Panc1 (cell line): ENCODE results near the gene CUL5. TPM values are rescaled to one million over a fixed set of nuclear protein-coding genes. Genes with fewer than 3 reads are reported as not detected.
A peak's percentile ranks its signal among the peaks of the same experiment; 100 is the strongest.

Source experiments
- ATAC-seq: fragments of 200-7000 bp; cut with Tn5 transposase; 2 replicates; pipeline ENCODE4 v1.9.1; 2020; ENCODE audit warnings: mild to moderate bottlenecking, moderate library complexity
- BruUV-seq: library from RNA; stranded (reverse); fragments of 400-500 nt; replicated peaks from 2 replicates; lab custom pipeline; 2021; lab: Mats Ljungman, UMichigan
- CTCF ChIA-PET: fragments of 300-600 bp; sonication (Branson Sonifier 250); formaldehyde crosslinking; loops from one replicate; lab custom pipeline; 2022; ENCODE audit warnings: antibody characterized with exemption; lab: Charles Lee
- POLR2A ChIA-PET: fragments of 300-600 bp; sonication (Branson Sonifier 250); formaldehyde crosslinking; loops from one replicate; lab custom pipeline; 2022; ENCODE audit warnings: antibody characterized with exemption; lab: Charles Lee
- DNase-seq: peaks from one replicate; pipeline ENCODE4 v3.0.0-alpha.2; 2010; ENCODE audit warnings: low read depth, low spot score
- H3K27ac ChIP-seq: 2 replicates; pipeline ENCODE4 v1.5.1; 2011; ENCODE audit warnings: mild to moderate bottlenecking, low read length, inconsistent platforms
- H3K27me3 ChIP-seq: fragments of 200-500 bp; sonication (Bioruptor generic); 2 replicates; pipeline ENCODE4 v1.6.0; 2014; ENCODE audit warnings: low read length, inconsistent platforms; ENCODE audit not compliant: control insufficient read depth, insufficient read depth
- H3K36me3 ChIP-seq: fragments of 200-500 bp; sonication (Bioruptor generic); 2 replicates; pipeline ENCODE4 v1.5.1; 2014; ENCODE audit warnings: inconsistent platforms, mild to moderate bottlenecking, low read length, moderate library complexity; ENCODE audit not compliant: control insufficient read depth, insufficient read depth
- H3K4me1 ChIP-seq: 2 replicates; pipeline ENCODE4 v1.5.1; 2011; ENCODE audit warnings: inconsistent platforms, mild to moderate bottlenecking, low read length, moderate library complexity; ENCODE audit not compliant: control insufficient read depth, insufficient read depth
- H3K4me3 ChIP-seq, 2 experiments: 2 replicates each; pipeline ENCODE4 v1.5.1; 2011 to 2012; ENCODE audit warnings: low read depth in 2 of 2, low read length in 2 of 2, mild to moderate bottlenecking in 2 of 2, inconsistent platforms in 1 of 2, moderate library complexity in 1 of 2
- H3K9me3 ChIP-seq: fragments of 200-500 bp; sonication (Bioruptor generic); 2 replicates; pipeline ENCODE4 v1.5.1; 2014; ENCODE audit warnings: low read depth, mild to moderate bottlenecking, inconsistent platforms, low read length, moderate library complexity; ENCODE audit not compliant: control insufficient read depth, insufficient read depth
- CTCF ChIP-seq: fragments of 450-650 bp; IDR thresholded peaks from 2 replicates; pipeline ENCODE4 v1.5.1; 2017; ENCODE audit warnings: mild to moderate bottlenecking
- POLR2AphosphoS5 ChIP-seq: IDR thresholded peaks from 2 replicates; pipeline ENCODE4 v1.6.1; 2012; ENCODE audit warnings: mild to moderate bottlenecking, low read depth, low read length, moderate library complexity
- REST ChIP-seq, 2 experiments: IDR thresholded peaks; 2 replicates each; pipeline ENCODE4 v1.6.1; 2011 to 2012; ENCODE audit warnings: low read depth in 2 of 2, control low read depth in 1 of 2, low read length in 1 of 2, mild to moderate bottlenecking in 1 of 2, moderate library complexity in 1 of 2; ENCODE audit not compliant: insufficient read depth in 1 of 2
- SIN3A ChIP-seq: IDR thresholded peaks from 2 replicates; pipeline ENCODE4 v1.6.1; 2012; ENCODE audit warnings: low read depth, mild to moderate bottlenecking, low read length, moderate library complexity, borderline replicate concordance; ENCODE audit not compliant: insufficient read depth
- TCF7L2 ChIP-seq: IDR thresholded peaks from 2 replicates; pipeline ENCODE4 v1.6.1; 2011; ENCODE audit warnings: mild to moderate bottlenecking, low read depth, low read length, inconsistent platforms
- in situ Hi-C: cut with HindIII; loops from 2 replicates; pipeline ENCODE4 v1.10.0; 2016; ENCODE audit warnings: low sequenced_read_pairs, low pct_unique_long_range_greater_than_20kb
- intact Hi-C: fragments of 100-400 bp; cut with micrococcal nuclease; formaldehyde crosslinking; loops from one replicate; pipeline ENCODE4 v1.10.0; 2022; ENCODE audit not compliant: unreplicated experiment
- total RNA-seq: library from RNA; stranded (reverse); gene quantifications from one replicate; pipeline ENCODE4 v1.2.1, GENCODE V29; 2021; ENCODE audit not compliant: unreplicated experiment

The CUL5 gene
- total RNA-seq, 1 experiment from 2014 or later, result 56.5 TPM

- ChIA-PET POLR2A (interaction anchor here (0.6 kb wide), 1 partner anchor 132 kb away, joined by 6 read pairs; no protein-coding TSS in a partner anchor), CTCF (interaction anchor here (0.6 kb wide), 1 partner anchor 52 kb away, joined by 3 read pairs; no protein-coding TSS in a partner anchor)
- intact Hi-C loops, result no loop called here
Measured at GRCh38 chr11:107969219-107969618, 39.5 kb upstream of the CUL5 start.

DNA sequence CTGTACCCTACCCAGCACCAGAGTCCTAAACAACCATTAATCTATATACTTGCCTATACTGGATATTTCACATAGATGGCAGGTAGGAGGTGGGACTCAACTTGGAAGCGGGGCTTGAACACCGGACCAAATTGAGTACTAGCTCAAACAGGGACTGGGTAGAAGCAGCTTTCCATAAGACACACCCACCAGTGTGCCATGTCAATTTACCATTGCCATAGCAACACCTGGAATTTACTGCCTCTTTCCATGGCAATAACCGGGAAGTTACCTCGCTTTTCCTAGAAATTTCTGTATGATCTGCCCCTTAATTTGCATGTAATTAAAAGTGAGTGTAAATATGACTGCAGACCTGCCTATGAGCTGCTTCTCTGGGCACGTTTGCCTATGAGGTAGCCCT lies 38.6 kb upstream of the CUL5 start:
- no peaks in the 10 kb centered on the region for H3K4me1 ChIP-seq
- ChIA-PET POLR2A (no interaction called here), CTCF (interaction anchor here (0.5 to 0.6 kb wide), 2 partner anchors 11 to 53 kb away, joined by 3 read pairs; no protein-coding TSS in a partner anchor)
- no peaks in the 10 kb centered on the region for H3K9me3 ChIP-seq
- no peak overlapping the region for H3K27ac ChIP-seq
- H3K36me3 ChIP-seq, result no peaks in the 10 kb centered on the region
- intact Hi-C loops (no loop called here), in situ Hi-C loops (no loop called here)
- no peaks in the 10 kb centered on the region for H3K27me3 ChIP-seq
- ATAC-seq (no peak), DNase-seq (no peak)
- H3K4me3 ChIP-seq, result no peak overlapping the region
- no peak for TF ChIP-seq REST (IDR thresholded peaks at IDR 0.05; ENCODE audit: insufficient read depth in 1 of 2, low read depth in 2 of 2, low read length in 1 of 2)
- TF ChIP-seq SIN3A, result no peak
- no peak for TF ChIP-seq POLR2AphosphoS5
- TF ChIP-seq TCF7L2, result no peak
- no peak for TF ChIP-seq CTCF
- BruUV-seq, result no TSS peak

More at GRCh38 chr11:107969219-107969618, 39.5 kb upstream of the CUL5 start:
- H3K4me1 ChIP-seq, result no peaks in the 10 kb centered on the region
- no TSS peak for BruUV-seq
- no peak overlapping the region for H3K27ac ChIP-seq
- H3K27me3 ChIP-seq, result no peaks in the 10 kb centered on the region
- no peak for TF ChIP-seq CTCF
- no peak for TF ChIP-seq REST (IDR thresholded peaks at IDR 0.05; ENCODE audit: insufficient read depth in 1 of 2, low read depth in 2 of 2, low read length in 1 of 2)
- no peak for TF ChIP-seq SIN3A
- TF ChIP-seq POLR2AphosphoS5, result no peak
- TF ChIP-seq TCF7L2, result no peak
- ATAC-seq (peak; percentile 83), DNase-seq (no peak)
- no peaks in the 10 kb centered on the region for H3K9me3 ChIP-seq
- in situ Hi-C loops, result no loop called here
- no peaks in the 10 kb centered on the region for H3K36me3 ChIP-seq
- H3K4me3 ChIP-seq, result no peak overlapping the region
